SK-N-SH (cell line): Measurements from ENCODE around the gene FHOD3.

ENCODE experiments used
- RCOR1 ChIP-seq: fragments of 150-350 bp; IDR thresholded peaks from 2 replicates; pipeline ENCODE4 v1.6.1; 2017; ENCODE audit warnings: antibody characterized with exemption, low read length
- TF ChIP-seq, protein P1 (sequence below): fragments of 200-600 bp; sonication (generic); IDR thresholded peaks from 2 replicates; pipeline ENCODE4 v1.6.1; 2017; ENCODE audit warnings: antibody characterized with exemption, mild to moderate bottlenecking, moderate library complexity
- TF ChIP-seq, protein P2 (sequence below): IDR thresholded peaks from 2 replicates; pipeline ENCODE4 v1.4.0; 2012; ENCODE audit warnings: low read depth, borderline replicate concordance
- TF ChIP-seq, protein P3 (sequence below): IDR thresholded peaks from 2 replicates; pipeline ENCODE4; 2012

DNA sequence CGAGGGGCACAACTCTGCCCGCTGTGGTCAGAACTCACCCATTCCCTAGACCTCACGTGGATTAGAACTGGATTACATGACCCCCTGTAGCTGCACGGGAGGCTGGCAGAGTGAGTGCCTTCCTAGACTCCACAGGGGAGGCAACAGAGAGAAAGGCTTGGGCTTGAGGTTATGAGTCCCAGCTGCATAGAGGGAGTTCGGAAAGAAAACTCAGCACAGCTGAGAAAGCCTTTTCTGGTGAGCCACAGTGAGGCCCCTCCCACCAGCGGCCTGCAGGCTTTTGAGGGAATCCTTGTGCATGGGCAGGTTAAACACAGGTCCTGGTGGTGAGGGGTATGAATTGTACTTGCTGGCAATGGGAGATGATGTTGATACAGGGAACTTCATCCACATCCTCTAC lies 217.3 kb downstream of the FHOD3 start:
- TF ChIP-seq RCOR1, result no peak
- TF ChIP-seq, protein P1, sequence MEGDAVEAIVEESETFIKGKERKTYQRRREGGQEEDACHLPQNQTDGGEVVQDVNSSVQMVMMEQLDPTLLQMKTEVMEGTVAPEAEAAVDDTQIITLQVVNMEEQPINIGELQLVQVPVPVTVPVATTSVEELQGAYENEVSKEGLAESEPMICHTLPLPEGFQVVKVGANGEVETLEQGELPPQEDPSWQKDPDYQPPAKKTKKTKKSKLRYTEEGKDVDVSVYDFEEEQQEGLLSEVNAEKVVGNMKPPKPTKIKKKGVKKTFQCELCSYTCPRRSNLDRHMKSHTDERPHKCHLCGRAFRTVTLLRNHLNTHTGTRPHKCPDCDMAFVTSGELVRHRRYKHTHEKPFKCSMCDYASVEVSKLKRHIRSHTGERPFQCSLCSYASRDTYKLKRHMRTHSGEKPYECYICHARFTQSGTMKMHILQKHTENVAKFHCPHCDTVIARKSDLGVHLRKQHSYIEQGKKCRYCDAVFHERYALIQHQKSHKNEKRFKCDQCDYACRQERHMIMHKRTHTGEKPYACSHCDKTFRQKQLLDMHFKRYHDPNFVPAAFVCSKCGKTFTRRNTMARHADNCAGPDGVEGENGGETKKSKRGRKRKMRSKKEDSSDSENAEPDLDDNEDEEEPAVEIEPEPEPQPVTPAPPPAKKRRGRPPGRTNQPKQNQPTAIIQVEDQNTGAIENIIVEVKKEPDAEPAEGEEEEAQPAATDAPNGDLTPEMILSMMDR, result no peak
- TF ChIP-seq, protein P2, sequence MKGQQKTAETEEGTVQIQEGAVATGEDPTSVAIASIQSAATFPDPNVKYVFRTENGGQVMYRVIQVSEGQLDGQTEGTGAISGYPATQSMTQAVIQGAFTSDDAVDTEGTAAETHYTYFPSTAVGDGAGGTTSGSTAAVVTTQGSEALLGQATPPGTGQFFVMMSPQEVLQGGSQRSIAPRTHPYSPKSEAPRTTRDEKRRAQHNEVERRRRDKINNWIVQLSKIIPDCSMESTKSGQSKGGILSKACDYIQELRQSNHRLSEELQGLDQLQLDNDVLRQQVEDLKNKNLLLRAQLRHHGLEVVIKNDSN, result no peak
- TF ChIP-seq, protein P3, sequence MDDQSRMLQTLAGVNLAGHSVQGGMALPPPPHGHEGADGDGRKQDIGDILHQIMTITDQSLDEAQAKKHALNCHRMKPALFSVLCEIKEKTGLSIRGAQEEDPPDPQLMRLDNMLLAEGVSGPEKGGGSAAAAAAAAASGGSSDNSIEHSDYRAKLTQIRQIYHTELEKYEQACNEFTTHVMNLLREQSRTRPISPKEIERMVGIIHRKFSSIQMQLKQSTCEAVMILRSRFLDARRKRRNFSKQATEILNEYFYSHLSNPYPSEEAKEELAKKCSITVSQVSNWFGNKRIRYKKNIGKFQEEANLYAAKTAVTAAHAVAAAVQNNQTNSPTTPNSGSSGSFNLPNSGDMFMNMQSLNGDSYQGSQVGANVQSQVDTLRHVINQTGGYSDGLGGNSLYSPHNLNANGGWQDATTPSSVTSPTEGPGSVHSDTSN, result no peak
